ENCODE results near the gene MMAB.

The MMAB gene

GRCh38 chr12:109573029-109573913 is at the start of gene MMAB, which contains the start of gene MVK:
Gene MMAB (minus strand): TSS chr12:109573504. CDS start chr12:109573480, 24 bp downstream.
Gene MVK (plus strand): TSS chr12:109573794. CDS start chr12:109574823, 1,029 bp downstream.
- DNase-seq (ENCODE audit: low read depth in 2 of 2), result peak; percentile 95 to 96

DNA sequence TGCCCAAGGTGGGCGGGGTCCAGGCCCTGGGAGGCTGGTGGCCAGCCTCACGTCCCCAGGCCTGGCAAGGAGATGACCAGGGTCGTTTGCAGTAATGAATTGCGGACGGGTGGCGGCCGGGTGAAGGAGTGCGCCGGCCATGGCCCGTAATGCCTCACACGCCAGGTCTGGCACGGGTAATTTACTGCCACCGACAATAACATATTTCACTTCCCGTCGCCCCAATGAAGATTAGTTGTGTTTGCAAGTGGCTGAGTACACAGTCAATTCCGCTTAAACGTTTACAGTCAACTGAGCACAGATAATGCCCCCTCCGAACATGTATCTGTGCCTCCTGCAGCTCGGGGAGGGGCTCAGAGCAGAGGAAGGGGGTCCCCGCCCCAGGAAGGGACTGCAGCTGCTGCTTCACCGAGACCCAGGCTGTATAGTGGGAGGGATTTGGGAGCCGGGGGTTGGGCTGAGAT is 48.6 kb upstream of the MMAB start:
- DNase-seq (ENCODE audit: low read depth in 2 of 2), result no peak

DNA sequence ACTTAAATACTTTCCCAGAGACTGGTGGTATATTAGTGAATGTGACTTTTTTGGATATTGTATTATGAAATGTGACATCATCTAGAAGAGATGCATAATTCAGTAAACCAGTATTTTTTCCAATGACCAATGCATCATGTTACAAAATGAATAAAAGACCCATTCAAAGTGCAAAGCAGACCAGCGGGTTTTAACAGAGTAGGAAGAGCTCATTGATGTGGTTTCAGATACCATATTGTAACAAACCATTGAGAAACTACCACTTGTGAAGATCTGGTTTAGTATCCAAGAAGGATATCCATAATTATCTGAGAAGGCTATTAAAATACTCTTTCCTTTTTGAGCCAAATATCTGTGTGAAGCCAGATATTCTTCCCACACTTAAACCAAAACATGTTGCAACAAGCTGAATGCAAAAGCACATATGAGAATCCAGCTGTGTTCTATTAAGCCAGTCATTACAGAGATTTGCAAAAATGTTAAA is 47.9 kb upstream of the MMAB start:
- peak; percentile 28 to 37 for DNase-seq (ENCODE audit: low read depth in 2 of 2)

DNA sequence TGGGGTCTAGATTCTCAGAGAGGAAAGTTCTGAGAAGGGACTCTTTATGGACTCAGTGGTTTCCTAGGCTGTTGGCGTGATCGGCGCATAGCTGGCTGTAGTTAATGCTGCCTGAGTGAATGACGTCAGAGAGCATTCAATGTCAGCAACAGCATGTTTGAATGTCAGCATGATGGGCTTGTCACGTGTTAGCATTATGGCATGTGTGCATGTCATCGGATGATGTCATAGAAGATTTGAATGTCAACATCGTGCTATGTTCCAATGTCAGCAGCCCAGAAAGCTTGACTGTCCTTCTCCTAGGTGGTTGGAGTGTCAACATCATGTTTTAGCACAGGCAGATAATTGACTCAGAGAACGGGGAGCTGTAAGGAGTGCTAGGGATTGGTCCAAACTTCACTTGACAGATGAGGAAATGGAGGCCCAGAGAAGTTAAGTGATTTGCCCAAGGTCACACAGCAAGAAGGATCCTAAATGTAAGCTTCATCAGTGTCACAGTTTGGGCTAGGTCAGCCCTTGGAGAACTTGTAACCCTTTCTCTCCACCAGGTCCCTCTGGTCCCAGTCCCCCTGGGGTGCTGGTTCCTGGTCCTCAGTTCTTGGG is 45.8 kb upstream of the MMAB start:
- no peak for DNase-seq (ENCODE audit: low read depth in 2 of 2)

- DNase-seq (ENCODE audit: low read depth in 2 of 2), result no peak
Measured at GRCh38 chr12:109618082-109618481, 44.8 kb upstream of the MMAB start.

- DNase-seq (ENCODE audit: low read depth in 2 of 2), result no peak
Measured at GRCh38 chr12:109617491-109617890, 44.2 kb upstream of the MMAB start.

DNA sequence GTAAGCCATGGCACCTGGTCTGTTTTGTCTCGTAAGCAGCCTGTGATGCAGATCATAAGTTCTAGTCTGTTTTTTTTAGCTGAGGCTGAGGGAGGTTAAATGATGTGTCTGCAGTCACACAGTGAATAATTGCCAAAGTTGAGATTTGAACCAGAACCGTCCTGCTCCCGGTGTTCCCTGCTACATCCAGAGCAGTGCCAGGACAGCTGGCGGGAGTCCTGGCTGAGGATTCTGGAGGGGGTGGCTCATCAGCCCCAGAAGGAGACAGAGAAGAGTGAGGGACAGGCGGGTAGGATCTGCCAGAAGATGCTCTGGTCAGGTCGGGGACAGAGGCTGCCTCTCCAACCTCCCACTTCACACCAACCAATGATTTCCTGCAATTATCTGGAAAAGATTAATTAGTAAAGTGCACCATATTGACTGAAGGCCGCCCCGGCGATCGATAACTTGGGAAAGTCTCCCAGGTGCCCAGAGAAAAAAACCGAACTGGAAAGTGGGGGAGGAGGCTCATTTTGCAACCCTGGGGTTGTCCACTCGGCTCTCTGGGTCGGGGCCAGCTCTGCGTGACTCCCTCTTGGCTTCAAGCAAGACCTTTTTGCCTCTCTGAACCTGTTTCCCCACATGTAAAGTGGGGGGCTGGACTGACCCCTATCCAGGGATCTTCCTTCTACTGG is 42.4 kb upstream of the MMAB start:
- DNase-seq (ENCODE audit: low read depth in 2 of 2), result no peak

- no peak for DNase-seq (ENCODE audit: low read depth in 2 of 2)
Measured at GRCh38 chr12:109613649-109614455, 40.5 kb upstream of the MMAB start.

DNA sequence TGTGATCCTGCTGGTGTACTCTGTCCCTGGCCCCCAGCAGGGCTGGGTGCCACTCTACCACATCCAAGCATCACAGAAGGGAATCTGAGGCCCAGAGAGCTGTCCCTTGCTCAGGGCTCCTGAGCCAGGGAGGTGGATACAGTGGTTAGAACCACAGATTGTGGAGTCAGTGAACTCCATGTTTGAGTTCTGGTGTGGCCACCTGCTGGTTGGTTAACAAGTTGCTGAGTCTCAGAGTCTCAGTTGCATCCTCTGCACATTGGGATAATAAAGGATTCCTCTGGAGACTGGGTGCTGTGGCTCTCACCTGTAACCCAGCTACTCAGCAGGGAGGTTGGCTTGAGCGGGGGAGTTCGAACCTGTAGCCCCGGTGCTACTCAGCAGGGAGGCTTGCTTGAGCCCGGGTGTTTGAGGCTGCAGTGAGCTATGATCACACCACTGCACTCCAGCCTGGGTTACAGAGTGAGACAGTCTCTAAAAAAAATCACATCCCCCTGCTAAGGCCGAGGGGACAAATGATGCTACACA is 39.7 kb upstream of the MMAB start:
- no peak for DNase-seq (ENCODE audit: low read depth in 2 of 2)

DNA sequence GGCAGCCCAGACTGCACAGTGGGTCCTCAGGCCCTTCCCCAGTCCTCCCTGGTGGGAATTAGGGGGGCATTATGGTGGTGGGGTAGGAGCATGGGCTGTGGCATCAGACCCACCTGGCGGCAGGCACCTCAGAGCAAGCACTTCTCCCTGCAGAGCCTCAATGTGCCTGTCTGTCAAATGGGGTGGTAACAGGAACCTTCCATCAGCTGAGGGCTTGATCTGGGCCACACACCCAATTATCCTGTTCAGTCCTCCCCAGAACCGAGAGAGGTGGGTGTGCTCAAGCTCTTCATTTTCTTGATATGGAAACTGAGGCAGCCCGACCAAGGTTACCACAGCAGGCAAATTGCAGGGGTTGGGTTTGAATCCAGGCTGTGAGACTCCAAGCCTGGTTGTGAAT is 38.7 kb upstream of the MMAB start:
- no peak for DNase-seq (ENCODE audit: low read depth in 2 of 2)

GRCh38 chr12:109611223-109611622 is 37.9 kb upstream of the MMAB start:
- no peak for DNase-seq (ENCODE audit: low read depth in 2 of 2)

DNA sequence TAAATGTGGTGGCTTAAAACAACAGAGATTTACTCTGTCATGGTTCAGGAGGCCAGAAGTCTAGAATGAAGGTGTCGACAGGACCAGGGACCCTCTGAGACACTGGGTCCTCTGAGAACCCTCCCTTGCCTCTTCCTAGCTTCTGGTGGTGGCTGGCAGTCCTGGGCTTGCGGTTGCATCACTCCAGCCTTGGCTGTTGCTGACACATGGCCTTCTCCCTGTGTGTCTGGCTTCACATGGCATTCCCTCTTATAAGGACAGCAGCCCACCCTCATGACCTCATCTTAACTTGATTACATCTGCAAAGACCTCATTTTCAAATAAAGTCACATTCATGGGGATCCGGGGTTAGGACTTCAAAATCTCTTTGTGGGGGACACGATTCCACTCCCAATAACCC is 37.2 kb upstream of the MMAB start:
- no peak for DNase-seq (ENCODE audit: low read depth in 2 of 2)

GRCh38 chr12:109609342-109609741 is 36.0 kb upstream of the MMAB start:
- no peak for DNase-seq (ENCODE audit: low read depth in 2 of 2)

- DNase-seq (ENCODE audit: low read depth in 2 of 2), result no peak
Measured at GRCh38 chr12:109608793-109609192, 35.5 kb upstream of the MMAB start.

DNA sequence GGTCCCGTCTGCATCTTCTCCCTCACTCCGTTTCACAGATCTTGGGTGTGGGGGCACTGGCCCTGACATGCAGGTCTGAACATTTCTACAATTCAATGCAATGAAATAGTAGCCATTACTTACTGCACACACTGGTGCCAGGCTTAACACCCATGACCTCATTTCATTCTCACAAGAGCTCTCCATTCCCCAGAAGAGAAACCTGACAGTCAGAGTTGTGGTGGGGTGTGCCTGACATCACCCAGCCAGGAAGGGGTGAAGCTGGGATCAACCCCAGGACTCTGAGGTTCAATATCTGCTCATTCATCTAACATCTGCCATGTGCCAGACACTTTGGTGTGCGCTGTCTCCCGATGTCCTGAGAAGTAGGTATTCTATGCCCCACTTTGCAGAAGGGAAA is 35.0 kb upstream of the MMAB start:
- no peak for DNase-seq (ENCODE audit: low read depth in 2 of 2)

- no peak for DNase-seq (ENCODE audit: low read depth in 2 of 2)
Measured at GRCh38 chr12:109607618-109608017, 34.3 kb upstream of the MMAB start.

DNA sequence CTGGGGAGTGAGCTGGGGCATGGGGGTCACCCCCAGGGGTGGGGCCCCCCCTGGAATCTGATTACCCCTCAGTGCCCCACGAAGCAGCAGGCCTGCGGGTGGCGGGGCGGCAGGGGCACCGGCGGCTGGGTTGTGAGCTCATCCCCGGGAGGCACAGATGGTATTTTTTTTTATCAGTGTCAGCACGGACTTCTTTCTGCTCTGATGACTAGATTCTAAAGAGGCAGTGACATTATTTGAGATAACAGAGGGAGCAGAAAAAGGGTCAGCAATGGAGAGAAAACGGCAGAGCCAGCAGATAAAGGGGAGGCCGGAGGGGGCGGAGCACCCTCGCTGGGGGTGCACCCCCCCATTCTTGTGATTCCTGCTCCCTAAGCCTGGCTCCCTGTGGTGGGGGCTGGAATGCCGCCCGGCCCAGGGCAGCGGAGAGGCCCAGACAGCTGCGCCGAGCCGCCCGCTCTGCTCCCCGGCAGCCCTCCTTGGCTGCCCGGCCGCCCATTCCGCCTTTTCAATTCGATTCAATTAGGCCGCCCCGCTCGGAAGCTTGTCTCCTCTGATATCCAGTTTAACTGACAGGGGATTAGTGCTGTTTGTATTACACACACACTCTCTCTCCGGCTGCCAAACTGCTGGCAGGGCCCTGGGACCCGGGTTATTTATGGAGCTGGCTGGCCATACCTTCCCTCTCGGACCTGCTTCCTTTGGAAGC is 33.2 kb upstream of the MMAB start:
- DNase-seq (ENCODE audit: low read depth in 2 of 2), result no peak

- DNase-seq (ENCODE audit: low read depth in 2 of 2), result no peak
Measured at GRCh38 chr12:109605599-109606228, 32.4 kb upstream of the MMAB start.

- no peak for DNase-seq (ENCODE audit: low read depth in 2 of 2)
Measured at GRCh38 chr12:109605016-109605415, 31.7 kb upstream of the MMAB start.

GRCh38 chr12:109604132-109604585 is 30.9 kb upstream of the MMAB start:
- no peak for DNase-seq (ENCODE audit: low read depth in 2 of 2)

Measured in fibroblast of skin of left biceps (primary cell).